Measurements from ENCODE around the gene USP48.

DNA sequence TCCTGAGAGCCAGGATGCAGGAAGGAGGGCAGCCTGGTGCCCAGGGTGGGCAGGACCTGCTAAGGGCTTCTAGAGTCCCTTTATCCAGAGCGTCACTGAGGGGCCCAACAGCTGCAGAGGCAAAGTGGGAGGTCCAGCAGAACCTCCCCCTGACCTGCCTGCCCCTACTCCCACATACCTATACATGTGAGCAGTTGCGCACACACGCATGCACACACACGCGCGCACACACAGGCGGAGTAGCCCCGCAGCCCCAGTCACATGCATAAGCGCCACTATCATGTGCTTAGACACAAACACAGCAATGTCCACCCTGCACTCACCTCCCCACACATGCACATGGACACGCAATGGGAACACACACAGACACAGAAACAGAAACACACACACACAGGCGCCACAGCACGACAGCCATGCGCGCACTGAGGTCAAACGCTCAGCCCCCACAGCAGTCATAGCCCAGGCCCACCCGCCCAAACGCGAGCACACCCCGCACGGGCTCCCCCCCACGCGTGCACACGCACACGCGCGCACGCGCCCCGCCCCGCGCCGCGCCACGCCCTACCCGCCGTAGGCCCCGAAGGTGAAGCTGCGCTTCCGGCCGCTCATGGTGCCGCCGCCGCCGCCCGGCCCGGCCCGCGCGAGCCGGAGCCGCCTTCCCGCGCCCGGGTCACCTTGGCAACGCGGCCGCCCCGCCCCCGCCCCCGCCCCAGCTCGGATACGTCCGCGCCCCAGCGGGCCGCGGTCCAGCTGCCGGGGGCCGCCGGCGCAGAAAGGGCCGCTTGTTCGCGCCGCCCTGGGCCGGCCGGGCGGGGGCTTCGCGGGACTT, 131.5 kb downstream of the USP48 start:
- TF ChIP-seq, protein P1, sequence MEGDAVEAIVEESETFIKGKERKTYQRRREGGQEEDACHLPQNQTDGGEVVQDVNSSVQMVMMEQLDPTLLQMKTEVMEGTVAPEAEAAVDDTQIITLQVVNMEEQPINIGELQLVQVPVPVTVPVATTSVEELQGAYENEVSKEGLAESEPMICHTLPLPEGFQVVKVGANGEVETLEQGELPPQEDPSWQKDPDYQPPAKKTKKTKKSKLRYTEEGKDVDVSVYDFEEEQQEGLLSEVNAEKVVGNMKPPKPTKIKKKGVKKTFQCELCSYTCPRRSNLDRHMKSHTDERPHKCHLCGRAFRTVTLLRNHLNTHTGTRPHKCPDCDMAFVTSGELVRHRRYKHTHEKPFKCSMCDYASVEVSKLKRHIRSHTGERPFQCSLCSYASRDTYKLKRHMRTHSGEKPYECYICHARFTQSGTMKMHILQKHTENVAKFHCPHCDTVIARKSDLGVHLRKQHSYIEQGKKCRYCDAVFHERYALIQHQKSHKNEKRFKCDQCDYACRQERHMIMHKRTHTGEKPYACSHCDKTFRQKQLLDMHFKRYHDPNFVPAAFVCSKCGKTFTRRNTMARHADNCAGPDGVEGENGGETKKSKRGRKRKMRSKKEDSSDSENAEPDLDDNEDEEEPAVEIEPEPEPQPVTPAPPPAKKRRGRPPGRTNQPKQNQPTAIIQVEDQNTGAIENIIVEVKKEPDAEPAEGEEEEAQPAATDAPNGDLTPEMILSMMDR (conservative IDR thresholded peaks at IDR 0.05; ENCODE audit: low read length): no peak
- TF ChIP-seq EZH2phosphoT487 (IDR thresholded peaks at IDR 0.05; ENCODE audit: borderline replicate concordance): no peak
